ENCODE results near the gene SEC31A.
"Not testable (repeated sequence)": the region's sequence is repeated elsewhere in the genome, so short reads cannot be mapped to it uniquely, and the experiment has no call there.

Gene SEC31A, protein sequence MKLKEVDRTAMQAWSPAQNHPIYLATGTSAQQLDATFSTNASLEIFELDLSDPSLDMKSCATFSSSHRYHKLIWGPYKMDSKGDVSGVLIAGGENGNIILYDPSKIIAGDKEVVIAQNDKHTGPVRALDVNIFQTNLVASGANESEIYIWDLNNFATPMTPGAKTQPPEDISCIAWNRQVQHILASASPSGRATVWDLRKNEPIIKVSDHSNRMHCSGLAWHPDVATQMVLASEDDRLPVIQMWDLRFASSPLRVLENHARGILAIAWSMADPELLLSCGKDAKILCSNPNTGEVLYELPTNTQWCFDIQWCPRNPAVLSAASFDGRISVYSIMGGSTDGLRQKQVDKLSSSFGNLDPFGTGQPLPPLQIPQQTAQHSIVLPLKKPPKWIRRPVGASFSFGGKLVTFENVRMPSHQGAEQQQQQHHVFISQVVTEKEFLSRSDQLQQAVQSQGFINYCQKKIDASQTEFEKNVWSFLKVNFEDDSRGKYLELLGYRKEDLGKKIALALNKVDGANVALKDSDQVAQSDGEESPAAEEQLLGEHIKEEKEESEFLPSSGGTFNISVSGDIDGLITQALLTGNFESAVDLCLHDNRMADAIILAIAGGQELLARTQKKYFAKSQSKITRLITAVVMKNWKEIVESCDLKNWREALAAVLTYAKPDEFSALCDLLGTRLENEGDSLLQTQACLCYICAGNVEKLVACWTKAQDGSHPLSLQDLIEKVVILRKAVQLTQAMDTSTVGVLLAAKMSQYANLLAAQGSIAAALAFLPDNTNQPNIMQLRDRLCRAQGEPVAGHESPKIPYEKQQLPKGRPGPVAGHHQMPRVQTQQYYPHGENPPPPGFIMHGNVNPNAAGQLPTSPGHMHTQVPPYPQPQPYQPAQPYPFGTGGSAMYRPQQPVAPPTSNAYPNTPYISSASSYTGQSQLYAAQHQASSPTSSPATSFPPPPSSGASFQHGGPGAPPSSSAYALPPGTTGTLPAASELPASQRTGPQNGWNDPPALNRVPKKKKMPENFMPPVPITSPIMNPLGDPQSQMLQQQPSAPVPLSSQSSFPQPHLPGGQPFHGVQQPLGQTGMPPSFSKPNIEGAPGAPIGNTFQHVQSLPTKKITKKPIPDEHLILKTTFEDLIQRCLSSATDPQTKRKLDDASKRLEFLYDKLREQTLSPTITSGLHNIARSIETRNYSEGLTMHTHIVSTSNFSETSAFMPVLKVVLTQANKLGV

DNA sequence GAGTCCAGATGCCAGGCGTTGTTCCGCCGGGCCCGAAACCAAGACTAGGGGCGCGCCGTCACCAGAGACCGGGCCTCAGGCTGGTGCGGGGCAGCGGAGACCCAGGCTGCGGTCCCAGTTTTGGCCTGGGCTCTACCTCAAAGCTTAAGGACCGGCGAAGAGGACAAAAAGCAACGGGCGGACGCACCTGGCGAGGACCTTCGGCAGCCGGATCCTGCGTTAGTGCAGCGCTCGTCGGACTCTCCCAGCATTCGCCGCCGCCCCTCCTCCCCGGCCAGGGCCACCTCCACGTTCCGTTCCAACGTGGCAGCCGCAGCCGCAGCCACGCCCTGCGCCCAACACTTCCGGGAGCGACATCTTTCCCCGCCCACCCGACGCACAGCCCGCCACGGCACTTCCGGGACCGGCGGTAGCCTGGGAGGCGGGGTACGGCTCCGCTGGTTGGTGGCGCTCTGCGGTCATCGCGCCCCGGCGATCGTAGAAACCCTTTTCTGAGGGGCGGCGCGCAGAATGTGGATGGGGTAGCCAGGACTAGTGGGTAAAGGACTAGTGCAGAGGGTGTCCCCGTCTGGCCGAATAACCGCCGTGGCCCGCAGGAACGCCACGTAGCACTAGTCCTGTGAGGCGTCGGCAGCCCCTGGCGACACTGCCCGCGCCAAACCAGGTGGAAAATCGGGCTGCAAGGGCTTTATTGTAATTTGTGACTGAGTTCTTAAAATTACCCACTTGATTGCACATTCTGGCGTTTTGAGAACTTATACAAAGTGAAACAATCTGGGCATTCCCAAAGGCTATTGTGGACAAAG, at the start of gene SEC31A:
SEC31A (minus strand) TSS at position 253 of the 806 bp plus-strand sequence. CDS start 9,217 bp downstream, outside the sequence.
- DNase-seq: peak; percentile 88

- DNase-seq: no peak
These were observed 48.5 kb upstream of the SEC31A start for GRCh38 chr4:82939414-82939813.

DNA sequence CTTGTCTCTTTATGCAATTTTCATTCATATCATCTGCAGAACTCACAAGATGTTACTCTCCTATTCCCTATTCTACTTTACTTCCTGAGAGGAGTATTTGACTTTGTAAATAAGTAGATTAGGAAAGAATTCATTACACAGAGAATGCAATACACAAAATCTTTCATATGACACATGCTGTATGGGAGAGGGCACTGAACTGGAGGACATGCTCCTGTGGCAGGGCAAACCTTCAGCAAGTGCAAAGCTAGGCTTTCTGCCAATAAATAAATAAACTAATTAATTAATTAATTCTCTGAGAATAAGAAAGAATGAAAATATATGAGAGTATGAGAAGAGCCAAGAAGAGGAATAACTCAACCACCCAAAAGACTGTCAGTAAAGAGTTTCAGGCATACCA, 43.5 kb upstream of the SEC31A start:
- DNase-seq: no peak

- no peak for DNase-seq
These were observed 40.1 kb upstream of the SEC31A start for GRCh38 chr4:82930848-82931755.

DNA sequence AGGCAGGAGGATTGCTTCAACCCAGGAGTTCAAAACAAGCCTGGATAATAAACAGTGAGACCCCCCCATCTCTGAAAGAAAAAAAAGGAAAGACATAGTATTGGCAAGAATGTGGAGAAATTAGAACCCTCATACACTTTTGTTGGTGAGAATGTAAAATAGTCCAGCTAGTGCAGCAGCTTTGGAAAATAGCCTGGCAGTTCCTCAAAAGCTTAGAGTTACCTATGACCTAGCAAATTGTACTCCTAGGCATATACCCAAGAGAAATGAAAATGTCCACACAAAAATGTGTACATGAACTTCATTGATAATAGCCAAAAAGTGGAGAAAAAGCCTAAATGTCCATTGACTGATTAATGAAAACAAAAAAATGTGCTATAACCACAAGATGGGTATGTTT, 30.8 kb upstream of the SEC31A start:
- DNase-seq: no peak

- DNase-seq: no peak
These were observed 28.4 kb upstream of the SEC31A start for GRCh38 chr4:82919386-82919785.

DNA sequence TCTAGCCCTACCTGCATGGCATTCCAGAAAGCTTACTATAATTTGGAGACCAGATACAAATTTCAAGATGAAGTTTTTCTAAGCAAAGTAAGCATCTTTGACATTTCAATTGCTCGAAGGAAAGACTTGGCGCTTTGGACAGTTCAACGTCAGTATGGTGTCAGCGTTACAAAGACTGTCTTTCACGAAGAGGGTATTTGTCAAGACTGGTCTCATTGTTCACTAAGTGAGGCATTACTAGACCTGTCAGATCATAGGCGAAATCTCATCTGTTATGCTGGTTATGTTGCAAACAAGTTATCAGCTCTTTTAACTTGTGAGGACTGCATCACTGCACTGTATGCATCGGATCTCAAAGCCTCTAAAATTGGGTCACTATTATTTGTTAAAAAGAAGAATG, 27.1 kb upstream of the SEC31A start:
- no peak for DNase-seq

DNA sequence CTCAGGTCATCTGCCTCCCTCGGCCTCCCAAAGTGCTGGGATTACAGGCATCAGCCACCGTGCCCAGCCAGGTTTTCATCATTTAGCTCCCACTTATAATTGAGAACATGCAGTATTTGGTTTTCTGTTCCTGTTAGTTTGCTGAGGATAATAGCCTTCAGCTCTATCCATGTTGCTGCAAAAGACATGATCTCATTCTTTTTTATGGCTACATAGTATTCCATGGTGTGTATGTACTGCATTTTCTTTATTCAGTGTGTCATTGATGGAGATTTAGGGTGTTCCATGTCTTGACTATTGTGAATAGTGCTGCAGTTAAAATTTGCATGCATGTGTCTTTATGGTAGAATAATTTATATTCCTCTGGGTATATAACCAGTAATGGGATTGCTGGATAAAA, 23.0 kb upstream of the SEC31A start:
- not testable (repeated sequence) for DNase-seq

DNA sequence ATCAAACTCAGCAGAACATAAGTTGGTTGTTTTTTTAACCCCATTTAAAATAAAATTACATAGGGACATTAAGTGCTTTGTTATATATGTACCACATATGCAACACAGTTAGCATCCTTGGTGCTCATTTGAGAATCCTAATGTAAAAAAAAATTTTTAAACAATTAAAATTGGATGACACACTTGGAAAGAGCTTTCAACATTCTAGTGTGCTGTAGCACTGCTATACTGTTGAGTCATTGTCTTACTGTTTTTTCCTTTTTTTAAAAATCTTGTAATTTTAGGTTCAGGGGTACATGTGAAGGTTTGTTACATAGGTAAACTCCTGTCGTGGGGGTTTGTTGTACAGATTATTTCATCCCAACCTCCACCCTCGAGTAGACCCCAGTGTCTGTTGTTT, 22.4 kb upstream of the SEC31A start:
- no peak for DNase-seq

- no peak for DNase-seq
These were observed 18.4 kb upstream of the SEC31A start for GRCh38 chr4:82909326-82909725.

- no peak for DNase-seq
These were observed 15.5 kb upstream of the SEC31A start for GRCh38 chr4:82906469-82906868.

GRCh38 chr4:82905205-82905604, 14.3 kb upstream of the SEC31A start:
- no peak for DNase-seq

- DNase-seq: no peak
These were observed 12.8 kb upstream of the SEC31A start for GRCh38 chr4:82903737-82904136.

DNA sequence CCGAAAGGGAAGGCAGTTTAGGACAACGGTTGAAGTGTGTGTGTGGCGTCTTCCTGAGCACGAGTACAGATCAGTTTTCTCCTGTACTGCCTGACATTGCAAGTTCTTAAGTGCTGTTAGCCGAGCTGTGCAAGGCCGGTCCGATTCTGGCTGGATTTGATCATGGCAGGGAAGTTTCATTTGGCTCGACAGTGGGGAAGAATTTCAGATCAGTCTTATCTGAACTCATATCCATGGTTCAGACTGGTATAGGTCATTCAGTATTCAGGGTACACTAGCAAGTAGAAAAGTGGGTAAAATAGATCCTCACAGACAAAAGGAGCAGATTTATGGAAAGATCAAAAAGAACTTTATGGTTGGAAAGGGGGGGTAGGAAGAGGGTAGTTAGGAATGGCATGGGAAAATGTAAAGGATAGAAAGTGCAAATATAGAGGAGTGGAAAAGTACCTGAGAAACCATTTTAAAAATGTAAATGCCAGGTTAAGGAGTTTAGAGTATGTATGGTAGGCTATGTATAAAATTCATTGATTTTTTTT, 10.3 kb upstream of the SEC31A start:
- DNase-seq: peak; percentile 60

DNA sequence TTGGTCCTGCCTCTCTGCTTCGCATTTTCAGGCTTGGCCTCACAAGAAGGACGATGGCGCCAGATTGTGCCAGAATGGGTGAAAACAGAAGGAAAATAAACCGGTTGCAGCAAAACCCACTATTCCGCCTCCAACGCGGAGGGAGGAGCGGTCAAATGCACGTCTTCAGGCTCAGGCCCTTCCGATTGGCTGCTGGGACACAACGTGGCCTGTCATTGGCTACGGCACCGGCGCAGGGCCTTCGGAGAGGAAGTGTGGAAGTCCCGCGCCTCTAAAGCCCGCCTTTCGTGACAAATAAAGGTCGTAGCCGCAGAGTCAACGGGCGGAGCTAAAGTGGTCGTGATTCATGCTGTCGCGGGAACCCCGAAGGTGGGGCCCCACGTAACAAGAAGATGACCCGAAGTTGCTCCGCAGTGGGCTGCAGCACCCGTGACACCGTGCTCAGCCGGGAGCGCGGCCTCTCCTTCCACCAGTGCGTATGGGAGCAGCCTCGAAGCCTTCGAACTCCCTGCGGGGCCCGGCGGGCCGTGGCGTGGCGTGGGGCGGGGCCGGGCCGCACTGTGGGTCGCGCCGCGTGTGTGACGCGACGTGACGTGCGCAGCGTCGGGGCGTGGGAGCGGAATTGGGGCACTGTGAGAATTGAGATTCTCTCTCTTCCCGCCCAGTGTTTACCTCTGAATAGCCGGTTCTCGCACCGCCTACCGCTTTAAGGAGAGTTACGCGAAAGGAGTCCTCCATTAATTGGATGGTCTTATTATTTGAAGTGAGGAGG, 9.6 kb upstream of the SEC31A start, which contains the start of gene THAP9:
THAP9 (plus strand) TSS at position 325 of the 772 bp plus-strand sequence; CDS start at position 393, 68 bp downstream.
- DNase-seq: peak; percentile 96

GRCh38 chr4:82900066-82900410, 9.1 kb upstream of the SEC31A start:
- DNase-seq: no peak

- DNase-seq: no peak
These were observed 8.6 kb upstream of the SEC31A start for GRCh38 chr4:82899374-82900065.

DNA sequence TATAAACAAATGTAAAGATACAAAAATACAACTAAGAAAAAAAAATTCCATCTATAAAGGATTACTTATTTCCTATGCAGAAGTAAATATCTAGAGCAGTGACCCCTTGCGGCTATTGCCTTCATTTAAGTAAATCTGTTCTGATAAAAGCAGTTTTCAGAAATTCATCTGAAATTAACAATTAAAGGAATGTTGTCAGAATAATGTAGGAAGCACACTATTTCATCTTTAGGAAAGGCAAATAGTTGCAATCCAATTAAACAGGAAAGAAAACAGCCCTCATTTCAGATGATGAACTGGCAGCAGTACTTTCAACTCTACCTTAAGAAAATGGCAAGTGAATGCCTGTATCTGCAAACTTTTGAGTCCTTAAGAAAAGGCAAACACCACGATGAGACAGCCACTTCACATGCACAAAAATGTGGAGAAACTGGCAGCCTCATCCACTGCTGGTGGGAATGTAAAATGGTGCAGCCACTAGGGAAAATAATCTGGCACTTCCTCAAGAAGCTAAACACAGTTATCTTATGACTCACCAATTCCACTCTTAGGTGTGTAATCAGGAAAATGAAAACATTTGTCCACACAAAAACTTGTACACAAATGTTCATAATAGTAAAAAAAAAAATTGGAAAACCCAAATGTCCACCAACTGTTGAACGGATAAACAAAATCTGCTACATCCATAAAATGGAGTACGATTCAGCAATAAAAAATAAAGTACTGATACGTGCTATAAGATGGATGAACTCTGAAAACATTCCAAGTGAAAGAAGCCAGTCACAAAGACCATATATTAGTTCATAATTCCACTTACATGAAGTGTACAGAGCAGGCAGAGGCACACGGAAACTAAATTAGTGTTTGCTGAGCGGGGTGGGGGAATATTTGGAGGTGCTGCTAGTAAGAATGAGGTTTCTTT, 7.6 kb upstream of the SEC31A start:
- no peak for DNase-seq
